ENCODE data around the gene VPS37B. TPM values are rescaled to one million over a fixed set of nuclear protein-coding genes. Genes with fewer than 3 reads are reported as not detected.
A peak's percentile ranks its signal among the peaks of the same experiment; 100 is the strongest.

VPS37B gene
- total and polyA plus RNA-seq, 12 donors = 11.0 to 52.4 (median 28.0) TPM

DNA sequence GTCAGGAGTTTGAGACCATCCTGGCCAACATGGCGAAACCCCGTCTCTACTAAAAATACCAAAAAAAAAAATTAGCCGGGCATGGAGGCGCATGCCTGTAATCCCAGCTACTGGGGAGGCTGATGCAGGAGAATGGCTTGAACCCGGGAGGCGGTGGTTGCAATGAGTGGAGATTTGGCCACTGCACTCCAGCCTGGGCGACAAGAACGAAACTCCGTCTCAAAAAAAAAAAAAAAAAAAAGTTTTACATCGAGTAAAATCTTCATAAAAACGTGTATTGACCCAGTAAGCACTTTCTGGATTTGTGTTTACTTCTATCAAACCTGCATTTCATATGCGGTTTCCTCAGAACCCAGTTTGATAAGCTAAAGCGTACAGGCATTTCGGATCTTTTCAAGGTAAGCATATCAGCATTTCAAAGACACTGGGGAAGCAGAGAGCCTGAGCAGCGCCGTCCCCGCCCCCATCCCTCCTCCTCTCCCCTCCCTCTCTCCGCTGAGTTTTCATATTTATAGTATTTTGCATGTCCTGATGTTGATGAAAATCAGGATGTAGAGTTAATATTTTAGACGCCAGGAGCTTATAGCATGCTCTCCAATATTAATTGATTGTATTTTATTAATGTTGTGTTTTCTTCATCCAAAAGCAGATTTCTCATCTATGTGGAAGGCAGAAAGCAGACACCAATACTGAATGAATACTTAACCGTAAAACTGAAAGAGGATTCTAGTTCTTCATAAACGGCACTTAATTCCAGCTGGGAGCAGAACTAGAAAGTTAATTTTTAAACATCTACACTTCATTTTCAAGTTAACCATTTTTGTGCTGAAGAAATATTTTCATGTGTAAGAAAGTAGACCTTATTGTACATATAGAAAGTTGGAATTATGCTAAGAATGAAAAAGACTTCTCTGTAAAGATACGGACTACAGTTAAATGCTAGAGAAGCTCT is 69.9 kb downstream of the VPS37B start:
- Histone ChIP-seq H3K4me3 (peak overlapping the region in 2 of 4 donors; percentile 2 to 43), H3K27ac (no peak overlapping the region), H3K9me3 (replicated peaks in 1 of 3) (no peaks in the 10 kb centered on the region), H3K36me3 (replicated peaks in 1 of 2) (no peaks in the 10 kb centered on the region), H3K27me3 (no peaks in the 10 kb centered on the region), H3K4me1 (replicated peaks in 1 of 2) (peaks cover 0 to 10% of the 10 kb centered on the region in 2 donors)
- TF ChIP-seq POLR2A (IDR thresholded peaks at IDR 0.05) (no peak), CTCF (IDR thresholded peaks at IDR 0.05) (no peak)
- 19 to 27% (median 23%) methylated on average over 22 of the region's 22 CpGs for WGBS, 4 donors
- intact Hi-C loops (cut with DNase I) = no loop called here
- peak in 3 of 7 donors; percentile 36 to 54 (median 45) for DNase-seq

DNA sequence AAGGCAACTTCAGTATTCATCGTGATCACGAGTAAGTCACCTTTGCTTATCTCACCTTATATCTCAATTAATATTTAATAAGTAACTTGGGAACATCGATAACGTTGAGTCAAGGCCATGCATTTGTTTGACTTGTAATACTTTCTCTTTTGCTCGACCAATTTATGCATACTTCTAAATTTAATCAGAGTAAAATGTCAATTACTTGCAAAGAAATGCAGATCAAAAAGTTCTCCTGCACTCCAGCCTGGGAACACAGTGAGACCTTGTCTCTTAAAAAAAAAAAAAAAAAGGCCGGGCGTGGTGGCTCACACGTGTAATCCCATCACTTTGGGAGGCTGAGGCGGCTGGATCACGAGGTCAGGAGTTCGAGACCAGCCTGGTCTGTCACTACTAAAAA is 72.5 kb downstream of the VPS37B start:
- WGBS, 4 donors = 75 to 79% (median 77%) methylated on average over 11 of the region's 11 CpGs

GRCh38 chr12:122820838-122821271 is 75.1 kb downstream of the VPS37B start:
- no peaks in the 10 kb centered on the region for H3K27me3 ChIP-seq
- no peaks in the 10 kb centered on the region for H3K36me3 ChIP-seq (replicated peaks in 1 of 2)
- H3K9me3 ChIP-seq (replicated peaks in 1 of 3) = no peaks in the 10 kb centered on the region
- TF ChIP-seq CTCF (IDR thresholded peaks at IDR 0.05) (no peak), POLR2A (IDR thresholded peaks at IDR 0.05) (no peak)
- H3K4me1 ChIP-seq (replicated peaks in 1 of 2) = no peaks in the 10 kb centered on the region
- no peak for DNase-seq
- intact Hi-C loops (cut with DNase I) = no loop called here
- no peak overlapping the region for H3K27ac ChIP-seq
- WGBS, 4 donors = 66 to 78% (median 75%) methylated on average over 3 to 7 of the region's 7 CpGs
- H3K4me3 ChIP-seq = no peak overlapping the region

More for the DNA sequence above, 72.5 kb downstream of the VPS37B start:
- Histone ChIP-seq H3K27ac (no peak overlapping the region), H3K4me3 (no peak overlapping the region), H3K4me1 (replicated peaks in 1 of 2) (peaks cover 0 to 10% of the 10 kb centered on the region in 2 donors), H3K27me3 (no peaks in the 10 kb centered on the region), H3K36me3 (replicated peaks in 1 of 2) (no peaks in the 10 kb centered on the region), H3K9me3 (replicated peaks in 1 of 3) (no peaks in the 10 kb centered on the region)
- DNase-seq = no peak
- intact Hi-C loops (cut with DNase I) = no loop called here
- TF ChIP-seq CTCF (IDR thresholded peaks at IDR 0.05) (no peak), POLR2A (IDR thresholded peaks at IDR 0.05) (no peak)

DNA sequence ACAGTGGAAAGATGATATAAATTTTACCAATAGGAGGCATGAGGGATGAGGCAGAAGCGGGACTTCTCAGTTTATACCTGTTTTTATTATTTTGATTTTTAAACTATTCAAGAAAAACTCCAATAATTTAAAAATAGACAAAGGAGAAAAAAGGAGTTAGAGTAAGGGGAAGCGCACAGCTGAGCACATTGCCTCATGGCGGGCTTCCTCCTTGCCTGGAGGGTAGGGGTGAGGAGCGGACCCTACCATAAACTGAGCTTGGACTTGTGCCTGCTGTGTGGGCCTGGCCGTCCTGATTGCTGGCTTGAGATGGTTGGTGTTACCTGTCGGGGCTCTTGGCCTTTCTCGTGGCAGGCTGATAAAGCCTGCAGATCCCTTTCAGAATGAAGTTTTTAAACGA is 75.8 kb downstream of the VPS37B start:
- no peak overlapping the region for H3K27ac ChIP-seq
- no peaks in the 10 kb centered on the region for H3K27me3 ChIP-seq
- WGBS, 4 donors = 87 to 92% (median 88%) methylated on average over 8 of the region's 8 CpGs
- H3K4me3 ChIP-seq = no peak overlapping the region
- H3K36me3 ChIP-seq (replicated peaks in 1 of 2) = no peaks in the 10 kb centered on the region
- DNase-seq = no peak
- TF ChIP-seq CTCF (IDR thresholded peaks at IDR 0.05) (no peak), POLR2A (IDR thresholded peaks at IDR 0.05) (no peak)
- H3K4me1 ChIP-seq (replicated peaks in 1 of 2) = no peaks in the 10 kb centered on the region
- intact Hi-C loops (cut with DNase I) = no loop called here
- no peaks in the 10 kb centered on the region for H3K9me3 ChIP-seq (replicated peaks in 1 of 3)
